ENCODE data around the gene GULP1.
"Not testable (repeated sequence)": the region's sequence is repeated elsewhere in the genome, so short reads cannot be mapped to it uniquely, and the experiment has no call there.

Gene GULP1

GRCh38 chr2:188569431-188570165 lies 277.9 kb downstream of the GULP1 start:
- DNase-seq = no peak

DNA sequence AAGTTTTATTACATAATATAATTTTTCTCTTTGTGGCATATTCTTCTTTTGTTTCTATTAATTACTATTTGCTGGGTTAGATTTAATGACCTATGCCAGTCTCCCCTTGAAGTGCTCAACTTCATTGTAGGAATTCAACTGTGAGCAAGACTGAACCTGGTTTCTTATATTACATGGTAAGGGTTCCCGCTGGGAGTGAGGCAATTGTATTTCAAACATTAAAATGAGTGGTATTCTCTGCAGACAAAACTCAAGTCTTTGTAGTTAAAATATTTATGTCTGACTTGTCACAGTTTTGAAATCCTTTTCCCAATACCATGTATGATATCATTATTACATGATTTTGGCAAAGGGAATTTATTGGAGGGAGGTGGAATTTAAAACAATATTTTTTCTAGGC lies 278.7 kb downstream of the GULP1 start:
- DNase-seq = no peak

GRCh38 chr2:188571543-188572303 lies 280.0 kb downstream of the GULP1 start:
- no peak for DNase-seq

GRCh38 chr2:188572592-188572991 lies 280.9 kb downstream of the GULP1 start:
- DNase-seq = no peak

- no peak for DNase-seq
Measured at GRCh38 chr2:188573453-188573852, 281.8 kb downstream of the GULP1 start.

DNA sequence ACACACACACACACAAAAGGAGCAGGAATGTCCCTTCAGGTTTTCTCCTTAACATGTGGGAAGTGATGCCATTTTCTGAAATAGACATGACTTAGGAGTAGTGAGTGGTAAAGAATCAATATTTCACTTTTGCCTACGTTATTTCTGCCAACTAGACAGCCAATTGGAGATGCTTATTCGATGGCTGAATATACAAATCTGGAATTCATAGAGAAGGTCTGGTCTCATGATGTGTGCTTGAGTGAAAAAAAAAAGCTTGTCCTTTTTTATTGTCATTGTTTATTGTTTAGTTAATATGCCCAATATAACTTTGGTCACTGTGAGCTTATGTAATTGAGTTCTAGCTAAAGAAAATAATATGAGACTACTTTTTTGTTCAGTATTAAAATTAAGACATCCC lies 284.3 kb downstream of the GULP1 start:
- no peak for DNase-seq

DNA sequence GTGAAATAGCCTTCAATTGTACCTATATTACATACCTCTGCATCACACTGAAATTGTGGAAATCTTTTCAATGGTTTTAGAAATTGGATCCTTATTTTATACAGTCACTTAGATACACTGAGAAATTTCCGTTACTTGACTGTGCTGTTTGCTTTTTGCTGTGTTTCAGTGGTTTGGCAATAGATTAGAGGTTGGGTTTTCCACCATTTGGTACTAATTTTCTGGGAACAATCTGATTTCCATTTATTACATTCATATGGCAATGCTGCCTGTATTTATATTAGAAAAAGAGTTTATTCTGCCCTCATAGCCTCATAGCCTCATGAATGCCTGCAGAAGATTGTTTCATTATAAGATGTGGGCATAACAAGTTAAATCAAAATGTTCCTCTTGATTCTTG lies 285.0 kb downstream of the GULP1 start:
- DNase-seq = no peak

GRCh38 chr2:188577231-188577630 lies 285.6 kb downstream of the GULP1 start:
- DNase-seq = no peak

- DNase-seq = no peak
Measured at GRCh38 chr2:188580738-188581137, 289.1 kb downstream of the GULP1 start.

GRCh38 chr2:188582211-188582610 lies 290.5 kb downstream of the GULP1 start:
- no peak for DNase-seq

DNA sequence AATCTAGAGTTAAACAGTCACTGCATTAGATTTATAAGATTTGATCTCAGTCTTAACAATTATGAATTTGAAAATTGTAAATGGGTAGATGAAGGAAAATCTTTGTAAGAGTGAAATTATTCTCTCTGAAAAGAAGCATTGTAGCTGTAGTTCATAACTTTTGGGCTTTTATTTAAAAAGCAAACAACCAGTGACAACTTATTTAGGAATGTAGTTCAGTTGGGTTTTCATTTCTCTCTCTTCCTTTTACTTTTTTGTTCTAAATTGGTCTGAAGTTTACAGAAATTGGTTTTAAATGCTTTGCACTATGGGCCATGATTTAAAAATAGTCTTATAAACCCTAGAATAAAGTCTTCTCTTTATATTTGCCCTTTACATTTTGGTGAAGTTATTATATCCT lies 296.6 kb downstream of the GULP1 start:
- DNase-seq = no peak

DNA sequence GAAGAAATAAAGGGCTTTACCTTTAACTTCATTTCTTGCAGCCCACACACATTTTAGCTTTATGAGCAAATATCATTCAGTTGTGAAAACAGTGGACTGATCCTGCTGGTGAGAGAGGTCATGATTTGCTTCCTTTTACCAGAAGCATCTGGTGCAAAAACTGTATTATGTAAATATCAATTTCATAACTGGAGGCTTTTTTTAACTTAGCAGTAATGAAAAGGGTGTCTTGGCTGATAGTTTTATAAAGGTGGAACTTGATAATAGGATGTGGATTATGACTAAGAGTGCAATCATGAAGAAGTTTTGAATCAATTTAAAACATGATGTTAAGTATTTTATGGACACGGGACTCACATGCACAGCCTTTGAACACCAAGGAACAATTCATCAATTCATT lies 304.4 kb downstream of the GULP1 start:
- no peak for DNase-seq

DNA sequence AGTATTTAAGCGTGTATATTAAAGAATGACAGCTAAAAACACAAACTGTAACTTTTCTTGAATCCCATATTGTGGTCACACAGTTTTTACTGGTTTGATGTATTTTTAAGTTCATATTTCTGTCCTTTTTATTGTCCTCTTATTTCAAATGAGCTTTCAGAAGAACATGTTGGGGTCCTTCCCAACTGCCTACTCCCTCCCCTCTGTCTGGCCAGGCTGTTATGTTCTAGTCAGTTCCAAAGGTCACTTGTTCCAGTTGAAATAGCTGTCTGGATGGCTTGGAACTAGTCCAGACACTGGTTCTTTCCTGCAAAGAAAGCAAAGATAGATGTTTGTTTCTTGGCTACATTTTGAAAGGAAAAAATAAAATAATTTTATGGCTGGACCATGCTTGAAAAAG lies 306.9 kb downstream of the GULP1 start:
- DNase-seq = no peak

DNA sequence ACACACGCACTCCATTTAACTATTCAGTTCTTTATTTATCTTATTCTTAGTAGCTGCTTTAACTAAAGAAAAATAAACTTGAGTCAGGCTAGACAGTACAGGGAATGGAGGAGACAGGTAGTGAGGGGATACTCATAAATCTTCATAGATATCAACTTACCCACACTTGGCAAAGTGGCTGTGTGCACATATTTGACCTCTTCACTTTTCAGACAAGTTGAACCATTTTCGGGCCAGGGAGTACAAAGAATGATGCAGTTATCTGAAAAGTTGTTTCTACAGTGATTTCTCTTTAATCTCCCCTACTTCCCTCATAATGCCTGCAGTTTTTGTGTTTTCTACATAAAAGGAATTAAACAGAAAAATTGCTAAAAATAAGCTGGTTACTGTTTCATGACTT lies 307.5 kb downstream of the GULP1 start:
- DNase-seq = no peak

GRCh38 chr2:188600536-188601210 lies 309.0 kb downstream of the GULP1 start:
- no peak for DNase-seq

GRCh38 chr2:188601391-188601790 lies 309.7 kb downstream of the GULP1 start:
- no peak for DNase-seq

GRCh38 chr2:188601927-188602326 lies 310.3 kb downstream of the GULP1 start:
- DNase-seq = no peak

- DNase-seq = no peak
Measured at GRCh38 chr2:188604579-188604978, 312.9 kb downstream of the GULP1 start.

DNA sequence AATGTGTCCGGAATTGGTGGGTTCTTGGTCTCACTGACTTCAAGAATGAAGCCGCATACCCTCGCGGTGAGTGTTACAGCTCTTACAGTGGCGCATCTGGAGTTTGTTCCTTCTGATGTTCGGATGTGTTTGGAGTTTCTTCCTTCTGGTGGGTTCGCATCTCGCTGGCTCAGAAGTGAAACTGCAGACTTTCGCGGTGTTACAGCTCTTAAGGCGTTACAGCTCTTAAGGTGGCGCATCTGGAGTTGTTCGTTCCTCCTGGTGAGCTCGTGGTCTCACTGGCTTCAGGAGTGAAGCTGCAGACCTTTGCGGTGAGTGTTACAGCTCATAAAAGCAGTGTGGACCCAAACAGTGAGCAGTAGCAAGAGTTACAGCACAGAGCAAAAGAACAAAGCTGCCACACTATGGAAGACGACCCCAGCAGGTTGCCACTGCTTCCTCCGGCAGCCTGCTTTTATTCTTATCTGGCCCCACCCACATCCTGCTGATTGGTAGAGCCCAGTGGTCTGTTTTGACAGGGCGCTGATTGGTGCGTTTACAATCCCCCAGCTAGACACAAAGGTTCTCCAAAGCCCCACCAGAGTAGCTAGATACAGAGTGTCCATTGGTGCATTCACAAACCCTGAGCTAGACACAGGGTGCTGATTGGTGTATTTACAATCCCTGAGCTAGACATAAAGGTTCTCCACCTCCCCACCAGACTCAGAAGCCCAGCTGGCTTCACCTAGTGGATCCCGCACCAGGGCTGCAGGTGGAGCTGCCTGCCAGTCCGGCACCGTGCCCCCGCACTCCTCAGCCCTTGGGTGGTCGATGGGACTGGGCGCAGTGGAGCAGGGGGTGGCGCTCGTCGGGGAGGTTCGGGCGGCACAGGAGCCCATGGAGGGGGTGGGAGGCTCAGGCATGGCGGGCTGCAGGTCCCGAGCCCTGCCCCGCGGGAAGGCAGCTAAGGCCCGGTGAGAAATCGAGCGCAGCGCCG lies 314.2 kb downstream of the GULP1 start:
- DNase-seq = not testable (repeated sequence)

- not testable (repeated sequence) for DNase-seq
Measured at GRCh38 chr2:188606596-188606995, 314.9 kb downstream of the GULP1 start.

GRCh38 chr2:188607501-188607900 lies 315.8 kb downstream of the GULP1 start:
- no peak for DNase-seq

GRCh38 chr2:188609321-188610049 lies 317.8 kb downstream of the GULP1 start:
- DNase-seq = no peak
